Lung (tissue), 12 donors: Measurements from ENCODE around the gene PTPRT. TPM values are rescaled to one million over a fixed set of nuclear protein-coding genes. Genes with fewer than 3 reads are reported as not detected.

ENCODE experiments used
- ATAC-seq: fragments of 200-7000 bp; cut with Tn5 transposase; one replicate; pipeline ENCODE4 v1.9.1; 2020; ENCODE audit warnings: moderate number of reproducible peaks; ENCODE audit not compliant: insufficient read depth, low FRiP score
- DNase-seq, 3 donors: peaks; one replicate each; pipeline ENCODE4 v3.0.0-alpha.2; 2013 to 2017
- H3K27ac ChIP-seq, 2 donors: one replicate each; pipeline ENCODE4 v1.5.1; 2013; ENCODE audit warnings: mild to moderate bottlenecking in 2 of 2, moderate library complexity in 2 of 2, control low read depth in 1 of 2, inconsistent platforms in 1 of 2, low read depth in 1 of 2, low read length in 1 of 2
- H3K27me3 ChIP-seq, 3 donors: one replicate each; pipeline ENCODE4 v1.5.1; 2013; ENCODE audit warnings: low read length in 2 of 3; ENCODE audit not compliant: control insufficient read depth in 3 of 3, insufficient read depth in 3 of 3
- H3K36me3 ChIP-seq, 4 donors: one replicate each; pipeline ENCODE4 v1.5.1; 2013; ENCODE audit warnings: low read length in 4 of 4, mild to moderate bottlenecking in 1 of 4, moderate library complexity in 1 of 4; ENCODE audit not compliant: control insufficient read depth in 4 of 4, insufficient read depth in 4 of 4
- H3K4me1 ChIP-seq, 5 donors: one replicate each; pipeline ENCODE4 v1.5.1; 2013; ENCODE audit warnings: low read length in 5 of 5, mild to moderate bottlenecking in 2 of 5, moderate library complexity in 1 of 5; ENCODE audit not compliant: control insufficient read depth in 5 of 5, insufficient read depth in 5 of 5
- H3K4me3 ChIP-seq: one replicate; pipeline ENCODE4 v1.5.1; 2013; ENCODE audit warnings: mild to moderate bottlenecking, control low read depth, moderate library complexity
- H3K9ac ChIP-seq, 2 donors: one replicate each; pipeline ENCODE4 v1.5.1; 2013; ENCODE audit warnings: low read length in 2 of 2, control low read depth in 1 of 2; ENCODE audit not compliant: insufficient read depth in 1 of 2
- H3K9me3 ChIP-seq, 4 donors: one replicate each; pipeline ENCODE4 v1.5.1; 2013; ENCODE audit warnings: low read length in 3 of 4, mild to moderate bottlenecking in 1 of 4, moderate library complexity in 1 of 4; ENCODE audit not compliant: control insufficient read depth in 4 of 4, insufficient read depth in 3 of 4
- CTCF ChIP-seq: IDR thresholded peaks from 2 replicates; pipeline ENCODE4 v1.5.1; 2012; ENCODE audit warnings: mild to moderate bottlenecking; ENCODE audit errors: control extremely low read depth, extremely low read depth
- WGBS, 2 donors: extraction: QIAGEN DNeasy Blood & Tissue Kit; methylation state at CpG; one replicate each; pipeline ENCODE4 v1.1.7; 2013; 5-methylcytosine and 5-hydroxymethylcytosine counted together
- polyA plus RNA-seq, 2 donors: library from polyadenylated mRNA; stranded (reverse); fragments of 200-250 nt; gene quantifications; one replicate each; pipeline ENCODE4 v1.2.1, GENCODE V29; 2013
- total RNA-seq, 2 donors: library from RNA; depleted of rRNA in 1 of 2; stranded (reverse); fragments of >200 nt in 1 of 2; gene quantifications; one replicate each; pipeline ENCODE4 v1.2.1, GENCODE V29; 2014 to 2021
- donor health status: control.
- donor health status: control.
- donor health status: Bipolar disorder and iron deficiency.
- donor health status: healthy.
- donor health status: DM: yes; HTN: yes; CAD: no.

Gene PTPRT
- total and polyA plus RNA-seq, 4 donors: 0.37 to 13.8 (median 6.1) TPM

GRCh38 chr20:42399802-42400201 is 789.9 kb downstream of the PTPRT start:
- no peaks in the 10 kb centered on the region for H3K36me3 ChIP-seq
- TF ChIP-seq CTCF: no peak
- no peaks in the 10 kb centered on the region for H3K4me1 ChIP-seq
- H3K9me3 ChIP-seq: no peaks in the 10 kb centered on the region
- H3K27ac ChIP-seq: no peak overlapping the region
- peaks cover 0 to 3% (median 0%) of the 10 kb centered on the region in 3 donors for H3K27me3 ChIP-seq
- peak in 2 of 3 donors; percentile 10 to 40 for DNase-seq
- H3K9ac ChIP-seq: no peak overlapping the region
- 72 to 81% methylated on average over 3 of the region's 3 CpGs for WGBS, 2 donors
- no peak overlapping the region for H3K4me3 ChIP-seq
- ATAC-seq: no peak

DNA sequence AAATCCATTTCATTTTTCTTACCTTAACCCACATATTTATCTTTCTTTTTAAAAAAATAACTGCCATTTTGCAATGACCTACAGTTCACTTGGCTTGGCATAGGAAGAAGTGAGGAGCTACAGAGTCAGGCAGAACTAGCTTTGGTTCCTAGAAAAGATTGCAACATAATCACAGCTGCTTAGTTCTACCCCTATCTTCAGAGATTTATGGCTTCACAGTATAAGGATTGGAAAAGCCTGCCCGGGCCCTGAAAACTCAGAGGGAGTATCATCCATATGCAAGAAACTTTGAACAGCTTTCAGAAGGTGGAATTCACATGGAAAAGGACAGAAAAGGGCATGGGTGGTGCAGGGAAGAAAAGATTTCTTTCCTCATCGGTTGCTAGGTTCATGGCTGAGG is 797.3 kb downstream of the PTPRT start:
- 23 to 38% methylated on average over 2 of the region's 2 CpGs for WGBS, 2 donors
- Histone ChIP-seq H3K27me3 (no peaks in the 10 kb centered on the region), H3K27ac (no peak overlapping the region), H3K9me3 (peaks cover 0 to 2% (median 0%) of the 10 kb centered on the region in 4 donors), H3K4me3 (no peak overlapping the region), H3K9ac (no peak overlapping the region), H3K4me1 (peaks cover 0 to 15% (median 0%) of the 10 kb centered on the region in 5 donors), H3K36me3 (no peaks in the 10 kb centered on the region)
- DNase-seq (peak in 2 of 3 donors; percentile 72 to 89), ATAC-seq (no peak)
- no peak for TF ChIP-seq CTCF

- ATAC-seq: no peak
- WGBS, 2 donors: 75 to 76% methylated on average over 3 of the region's 3 CpGs
- TF ChIP-seq CTCF: no peak
- Histone ChIP-seq H3K4me1 (peaks cover 0 to 15% (median 0%) of the 10 kb centered on the region in 5 donors), H3K27me3 (no peaks in the 10 kb centered on the region), H3K9ac (no peak overlapping the region), H3K9me3 (peaks cover 0 to 2% (median 0%) of the 10 kb centered on the region in 4 donors), H3K4me3 (no peak overlapping the region), H3K27ac (no peak overlapping the region), H3K36me3 (no peaks in the 10 kb centered on the region)
- no peak for DNase-seq
Observed at GRCh38 chr20:42391807-42392206, 797.9 kb downstream of the PTPRT start.

DNA sequence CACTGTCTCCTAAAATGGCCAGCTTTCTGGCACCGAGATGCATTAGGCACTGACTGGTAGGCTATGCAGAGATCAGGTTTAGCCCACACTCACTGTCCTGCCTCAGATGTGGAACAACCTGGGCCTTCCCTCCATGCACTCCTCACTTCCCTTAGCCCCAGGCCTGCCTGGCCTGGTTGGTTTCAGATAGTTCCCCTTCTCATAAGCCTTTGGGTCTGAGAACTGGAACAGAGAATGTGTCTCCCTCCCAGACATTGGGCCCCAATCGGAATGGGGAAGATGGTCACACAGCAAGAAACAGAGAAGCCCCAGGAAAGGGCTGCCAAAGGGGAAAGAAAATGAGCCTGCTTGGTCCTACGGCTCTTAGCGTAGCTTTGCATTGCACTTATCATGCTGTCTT is 809.4 kb downstream of the PTPRT start:
- Histone ChIP-seq H3K4me3 (no peak overlapping the region), H3K9ac (no peak overlapping the region), H3K27me3 (peaks cover 0 to 9% (median 0%) of the 10 kb centered on the region in 3 donors), H3K9me3 (no peaks in the 10 kb centered on the region), H3K27ac (no peak overlapping the region), H3K36me3 (no peaks in the 10 kb centered on the region), H3K4me1 (no peaks in the 10 kb centered on the region)
- WGBS, 2 donors: 87 to 98% methylated on average over 4 of the region's 4 CpGs
- TF ChIP-seq CTCF: no peak
- no peak for ATAC-seq
- no peak for DNase-seq
